Peyer's patch (tissue), 4 donors: ENCODE data around the gene EIF4B.

ENCODE experiments used
- POLR2A ChIP-seq, 2 donors: fragments of 450-650 bp; IDR thresholded peaks; one replicate each; pipeline ENCODE4 v1.5.1; 2017; ENCODE audit warnings: antibody characterized with exemption in 2 of 2, mild to moderate bottlenecking in 2 of 2, moderate library complexity in 2 of 2
- TF ChIP-seq, protein P1 (sequence below), 6 experiments: fragments of 450-650 bp in 4 of 6; fragments of 200-600 bp in 2 of 6; sonication (generic) in 1 of 6; IDR thresholded peaks; one replicate each; pipeline ENCODE4 v1.5.1; 2017 to 2019; ENCODE audit warnings: antibody characterized with exemption in 6 of 6, mild to moderate bottlenecking in 3 of 6, moderate library complexity in 1 of 6

DNA sequence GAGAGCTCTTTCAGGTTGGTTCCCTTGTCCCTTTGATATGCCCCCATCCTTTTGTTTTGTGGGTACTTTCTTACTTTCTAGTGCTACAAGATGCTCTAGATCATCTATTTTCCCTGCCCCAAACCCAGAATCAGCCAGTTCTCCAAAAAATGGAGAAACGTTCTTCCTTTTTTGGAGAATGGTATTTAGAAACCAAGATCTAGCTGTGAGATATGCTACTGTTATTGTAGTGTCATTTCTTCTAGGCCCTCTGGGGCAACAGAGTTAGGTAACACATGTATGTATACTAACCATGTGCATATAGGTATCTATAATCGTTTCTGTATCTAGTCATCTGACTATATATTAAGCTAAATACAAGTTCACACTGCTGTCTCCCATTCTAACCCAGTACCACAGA lies 84.3 kb downstream of the EIF4B start:
- TF ChIP-seq, protein P1, sequence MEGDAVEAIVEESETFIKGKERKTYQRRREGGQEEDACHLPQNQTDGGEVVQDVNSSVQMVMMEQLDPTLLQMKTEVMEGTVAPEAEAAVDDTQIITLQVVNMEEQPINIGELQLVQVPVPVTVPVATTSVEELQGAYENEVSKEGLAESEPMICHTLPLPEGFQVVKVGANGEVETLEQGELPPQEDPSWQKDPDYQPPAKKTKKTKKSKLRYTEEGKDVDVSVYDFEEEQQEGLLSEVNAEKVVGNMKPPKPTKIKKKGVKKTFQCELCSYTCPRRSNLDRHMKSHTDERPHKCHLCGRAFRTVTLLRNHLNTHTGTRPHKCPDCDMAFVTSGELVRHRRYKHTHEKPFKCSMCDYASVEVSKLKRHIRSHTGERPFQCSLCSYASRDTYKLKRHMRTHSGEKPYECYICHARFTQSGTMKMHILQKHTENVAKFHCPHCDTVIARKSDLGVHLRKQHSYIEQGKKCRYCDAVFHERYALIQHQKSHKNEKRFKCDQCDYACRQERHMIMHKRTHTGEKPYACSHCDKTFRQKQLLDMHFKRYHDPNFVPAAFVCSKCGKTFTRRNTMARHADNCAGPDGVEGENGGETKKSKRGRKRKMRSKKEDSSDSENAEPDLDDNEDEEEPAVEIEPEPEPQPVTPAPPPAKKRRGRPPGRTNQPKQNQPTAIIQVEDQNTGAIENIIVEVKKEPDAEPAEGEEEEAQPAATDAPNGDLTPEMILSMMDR (IDR thresholded peaks at IDR 0.05), result no peak
- no peak for TF ChIP-seq POLR2A (IDR thresholded peaks at IDR 0.05)
